Measurements from ENCODE around the gene ZNF580. TPM values are rescaled to one million over a fixed set of nuclear protein-coding genes. Genes with fewer than 3 reads are reported as not detected.

Gene ZNF580
- polyA plus RNA-seq, 3 donors: 9.7 to 46.5 (median 10.7) TPM

DNA sequence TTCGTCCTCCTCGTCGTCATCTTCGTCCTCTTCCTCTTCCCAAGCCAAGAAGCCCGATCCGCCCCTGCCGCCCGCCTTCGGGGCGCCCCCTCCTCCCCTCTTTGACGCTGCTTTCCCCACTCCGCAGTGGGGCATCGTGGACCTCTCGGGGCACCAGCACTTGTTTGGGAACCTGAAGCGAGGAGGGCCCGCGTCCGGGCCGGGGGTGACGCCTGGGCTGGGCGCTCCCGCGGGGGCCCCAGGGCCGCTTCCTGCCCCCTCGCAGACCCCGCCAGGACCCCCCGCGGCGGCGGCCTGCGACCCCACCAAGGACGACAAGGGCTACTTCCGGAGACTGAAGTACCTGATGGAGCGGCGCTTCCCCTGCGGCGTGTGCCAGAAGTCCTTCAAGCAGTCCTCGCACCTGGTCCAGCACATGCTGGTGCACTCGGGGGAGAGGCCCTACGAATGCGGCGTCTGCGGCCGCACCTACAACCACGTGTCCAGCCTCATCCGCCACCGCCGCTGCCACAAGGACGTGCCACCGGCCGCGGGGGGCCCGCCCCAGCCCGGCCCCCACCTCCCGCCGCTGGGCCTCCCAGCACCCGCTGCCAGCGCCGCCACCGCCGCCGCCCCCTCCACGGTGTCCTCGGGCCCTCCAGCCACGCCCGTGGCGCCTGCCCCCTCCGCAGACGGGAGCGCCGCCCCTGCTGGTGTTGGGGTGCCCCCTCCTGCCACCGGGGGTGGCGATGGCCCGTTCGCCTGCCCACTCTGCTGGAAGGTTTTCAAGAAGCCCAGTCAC is 26.7 kb upstream of the ZNF580 start:
- no peak for DNase-seq

DNA sequence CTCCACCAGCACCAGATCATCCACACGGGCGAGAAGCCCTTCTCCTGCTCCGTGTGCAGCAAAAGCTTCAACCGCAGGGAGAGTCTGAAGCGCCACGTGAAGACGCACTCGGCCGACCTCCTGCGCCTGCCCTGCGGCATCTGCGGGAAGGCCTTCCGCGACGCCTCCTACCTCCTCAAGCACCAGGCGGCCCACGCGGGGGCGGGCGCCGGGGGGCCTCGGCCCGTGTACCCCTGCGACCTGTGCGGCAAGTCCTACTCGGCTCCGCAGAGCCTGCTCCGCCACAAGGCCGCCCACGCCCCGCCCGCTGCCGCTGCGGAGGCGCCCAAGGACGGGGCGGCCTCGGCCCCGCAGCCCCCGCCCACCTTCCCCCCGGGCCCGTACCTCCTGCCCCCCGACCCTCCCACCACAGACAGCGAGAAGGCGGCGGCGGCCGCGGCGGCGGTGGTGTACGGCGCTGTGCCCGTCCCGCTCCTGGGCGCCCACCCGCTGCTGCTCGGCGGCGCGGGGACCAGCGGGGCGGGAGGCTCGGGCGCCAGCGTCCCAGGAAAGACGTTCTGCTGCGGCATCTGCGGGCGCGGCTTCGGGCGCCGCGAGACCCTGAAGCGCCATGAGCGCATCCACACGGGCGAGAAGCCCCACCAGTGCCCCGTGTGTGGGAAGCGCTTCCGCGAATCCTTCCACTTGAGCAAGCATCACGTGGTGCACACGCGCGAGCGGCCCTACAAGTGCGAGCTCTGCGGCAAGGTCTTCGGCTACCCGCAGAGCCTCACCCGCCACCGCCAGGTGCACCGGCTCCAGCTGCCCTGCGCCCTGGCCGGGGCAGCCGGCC is 25.9 kb upstream of the ZNF580 start:
- no peak overlapping the region for H3K9ac ChIP-seq (ENCODE audit: insufficient read depth, low read length, poor library complexity, severe bottlenecking)
- Mint-ChIP-seq H3K27me3 (ENCODE audit: low read depth in 3 of 3) (no peaks in the 10 kb centered on the region), H3K36me3 (peaks cover 32 to 55% of the 10 kb centered on the region in 2 donors), H3K27ac (no peak overlapping the region), H3K4me1 (peaks cover 55% of the 10 kb centered on the region), H3K9me3 (peaks cover 0 to 2% (median 0%) of the 10 kb centered on the region in 7 donors), H3K4me3 (no peak overlapping the region)
- no peak overlapping the region for H3K4me2 ChIP-seq (replicated peaks; ENCODE audit: extremely low read depth, low read length, poor library complexity, severe bottlenecking)
- H3K36me3 ChIP-seq (replicated peaks in 1 of 2; ENCODE audit: control insufficient read depth in 1 of 2, insufficient read depth in 2 of 2, low read length in 2 of 2): peaks cover 16 to 35% of the 10 kb centered on the region in 2 donors
- H3K4me1 ChIP-seq (ENCODE audit: control insufficient read depth in 1 of 2, insufficient read depth in 2 of 2, low read length in 2 of 2): peaks cover 43 to 46% of the 10 kb centered on the region in 2 donors
- H2AFZ ChIP-seq (ENCODE audit: insufficient read depth, low read depth, low read length, poor library complexity, severe bottlenecking): no peak overlapping the region
- DNase-seq: no peak
- H3K27ac ChIP-seq (ENCODE audit: low read depth in 1 of 2, low read length in 2 of 2): no peak overlapping the region
- no peaks in the 10 kb centered on the region for H3K9me3 ChIP-seq (replicated peaks in 1 of 2; ENCODE audit: control insufficient read depth in 1 of 2, insufficient read depth in 1 of 2, low read length in 2 of 2)
- H3K79me2 ChIP-seq (ENCODE audit: insufficient read depth, low read length): peaks cover 52% of the 10 kb centered on the region
- TF ChIP-seq, protein P1, sequence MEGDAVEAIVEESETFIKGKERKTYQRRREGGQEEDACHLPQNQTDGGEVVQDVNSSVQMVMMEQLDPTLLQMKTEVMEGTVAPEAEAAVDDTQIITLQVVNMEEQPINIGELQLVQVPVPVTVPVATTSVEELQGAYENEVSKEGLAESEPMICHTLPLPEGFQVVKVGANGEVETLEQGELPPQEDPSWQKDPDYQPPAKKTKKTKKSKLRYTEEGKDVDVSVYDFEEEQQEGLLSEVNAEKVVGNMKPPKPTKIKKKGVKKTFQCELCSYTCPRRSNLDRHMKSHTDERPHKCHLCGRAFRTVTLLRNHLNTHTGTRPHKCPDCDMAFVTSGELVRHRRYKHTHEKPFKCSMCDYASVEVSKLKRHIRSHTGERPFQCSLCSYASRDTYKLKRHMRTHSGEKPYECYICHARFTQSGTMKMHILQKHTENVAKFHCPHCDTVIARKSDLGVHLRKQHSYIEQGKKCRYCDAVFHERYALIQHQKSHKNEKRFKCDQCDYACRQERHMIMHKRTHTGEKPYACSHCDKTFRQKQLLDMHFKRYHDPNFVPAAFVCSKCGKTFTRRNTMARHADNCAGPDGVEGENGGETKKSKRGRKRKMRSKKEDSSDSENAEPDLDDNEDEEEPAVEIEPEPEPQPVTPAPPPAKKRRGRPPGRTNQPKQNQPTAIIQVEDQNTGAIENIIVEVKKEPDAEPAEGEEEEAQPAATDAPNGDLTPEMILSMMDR (IDR thresholded peaks at IDR 0.05): no peak
- WGBS (ENCODE audit: insufficient coverage): over 99% methylated on average over 62 of the region's 98 CpGs
- no peaks in the 10 kb centered on the region for H3K27me3 ChIP-seq (ENCODE audit: control insufficient read depth in 2 of 2, insufficient read depth in 2 of 2, low read length in 2 of 2)
- H4K20me1 ChIP-seq (ENCODE audit: insufficient read depth, low read length): peaks cover 33% of the 10 kb centered on the region
- intact Hi-C loops (cut with micrococcal nuclease): no loop called here
- no peak overlapping the region for H3K4me3 ChIP-seq (replicated peaks in 1 of 3; ENCODE audit: low read depth in 2 of 3, low read length in 3 of 3)

More for the DNA sequence above, 26.7 kb upstream of the ZNF580 start:
- H3K4me1 Mint-ChIP-seq: peaks cover 55% of the 10 kb centered on the region
- H2AFZ ChIP-seq (ENCODE audit: insufficient read depth, low read depth, low read length, poor library complexity, severe bottlenecking): no peak overlapping the region
- H3K4me3 ChIP-seq (replicated peaks in 1 of 3; ENCODE audit: low read depth in 2 of 3, low read length in 3 of 3): no peak overlapping the region
- H3K4me3 Mint-ChIP-seq: no peak overlapping the region
- peaks cover 0 to 2% (median 0%) of the 10 kb centered on the region in 7 donors for H3K9me3 Mint-ChIP-seq
- peaks cover 36 to 58% of the 10 kb centered on the region in 2 donors for H3K36me3 Mint-ChIP-seq
- H3K27me3 ChIP-seq (ENCODE audit: control insufficient read depth in 2 of 2, insufficient read depth in 2 of 2, low read length in 2 of 2): no peaks in the 10 kb centered on the region
- no peak overlapping the region for H3K27ac ChIP-seq (ENCODE audit: low read depth in 1 of 2, low read length in 2 of 2)
- H3K4me1 ChIP-seq (ENCODE audit: control insufficient read depth in 1 of 2, insufficient read depth in 2 of 2, low read length in 2 of 2): peaks cover 35 to 38% of the 10 kb centered on the region in 2 donors
- no peaks in the 10 kb centered on the region for H3K27me3 Mint-ChIP-seq (ENCODE audit: low read depth in 3 of 3)
- no peak overlapping the region for H3K27ac Mint-ChIP-seq
- TF ChIP-seq, protein P1 (IDR thresholded peaks at IDR 0.05): no peak
- H3K9ac ChIP-seq (ENCODE audit: insufficient read depth, low read length, poor library complexity, severe bottlenecking): no peak overlapping the region
- H3K9me3 ChIP-seq (replicated peaks in 1 of 2; ENCODE audit: control insufficient read depth in 1 of 2, insufficient read depth in 1 of 2, low read length in 2 of 2): no peaks in the 10 kb centered on the region
- intact Hi-C loops (cut with micrococcal nuclease): no loop called here
- H3K79me2 ChIP-seq (ENCODE audit: insufficient read depth, low read length): peaks cover 60% of the 10 kb centered on the region
- H3K36me3 ChIP-seq (replicated peaks in 1 of 2; ENCODE audit: control insufficient read depth in 1 of 2, insufficient read depth in 2 of 2, low read length in 2 of 2): peaks cover 20 to 43% of the 10 kb centered on the region in 2 donors
- peaks cover 41% of the 10 kb centered on the region for H4K20me1 ChIP-seq (ENCODE audit: insufficient read depth, low read length)
- no peak overlapping the region for H3K4me2 ChIP-seq (replicated peaks; ENCODE audit: extremely low read depth, low read length, poor library complexity, severe bottlenecking)
- 96% methylated on average over 70 of the region's 75 CpGs for WGBS (ENCODE audit: insufficient coverage)

Data from CD14-positive monocyte (primary cell).